ENCODE measurements around the gene SELENOH. TPM values are rescaled to one million over a fixed set of nuclear protein-coding genes. Genes with fewer than 3 reads are reported as not detected.

SELENOH gene
- total RNA-seq, 1 donor from 2014 or later: 88.4 TPM

GRCh38 chr11:57742087-57742452, 779 bp downstream of the SELENOH start:
- intact Hi-C loops (cut with DNase I): loop anchor here (10.0 kb wide), 1 partner anchor 63 kb away; no protein-coding TSS in a partner anchor
- ATAC-seq (ENCODE audit: poor library complexity): no peak
- DNase-seq: no peak

GRCh38 chr11:57744357-57744756, 3.1 kb downstream of the SELENOH start:
- DNase-seq (no peak), ATAC-seq (ENCODE audit: poor library complexity) (no peak)
- intact Hi-C loops (cut with DNase I): loop anchor here (10.0 kb wide), 1 partner anchor 60 kb away; no protein-coding TSS in a partner anchor

GRCh38 chr11:57745206-57745605, 3.9 kb downstream of the SELENOH start:
- ATAC-seq (ENCODE audit: poor library complexity) (no peak), DNase-seq (no peak)
- intact Hi-C loops (cut with DNase I): loop anchor here (10.0 kb wide), 1 partner anchor 60 kb away; no protein-coding TSS in a partner anchor

GRCh38 chr11:57746920-57747319, 5.6 kb downstream of the SELENOH start:
- DNase-seq: no peak
- intact Hi-C loops (cut with DNase I): loop anchor here (10.0 kb wide), 1 partner anchor 58 kb away; no protein-coding TSS in a partner anchor
- no peak for ATAC-seq (ENCODE audit: poor library complexity)

- DNase-seq (no peak), ATAC-seq (ENCODE audit: poor library complexity) (no peak)
- intact Hi-C loops (cut with DNase I): no loop called here
Measured at GRCh38 chr11:57751176-57751575, 9.9 kb downstream of the SELENOH start.

- intact Hi-C loops (cut with DNase I): no loop called here
- no peak for DNase-seq
Measured at GRCh38 chr11:57751676-57752253, 10.5 kb downstream of the SELENOH start, which contains the start of gene BTBD18. Gene BTBD18, minus strand, starts transcription at chr11:57751819. Its CDS starts 631 bp downstream, at chr11:57751188.

GRCh38 chr11:57752954-57753353, 11.7 kb downstream of the SELENOH start:
- ATAC-seq (ENCODE audit: poor library complexity) (no peak), DNase-seq (no peak)
- intact Hi-C loops (cut with DNase I): no loop called here

More at GRCh38 chr11:57751676-57752253, 10.5 kb downstream of the SELENOH start, which contains the start of gene BTBD18:
- ATAC-seq (ENCODE audit: poor library complexity): peak; percentile 88

GRCh38 chr11:57758174-57758573, 16.9 kb downstream of the SELENOH start:
- DNase-seq (no peak), ATAC-seq (ENCODE audit: poor library complexity) (no peak)
- intact Hi-C loops (cut with DNase I): no loop called here

- intact Hi-C loops (cut with DNase I): loop anchor here (2.0 kb wide), 1 partner anchor 39 kb away; no protein-coding TSS in a partner anchor
- ATAC-seq (ENCODE audit: poor library complexity) (peak; percentile 99), DNase-seq (peak; percentile 88)
Measured at GRCh38 chr11:57761301-57762234, 20.3 kb downstream of the SELENOH start, which contains the start of gene CTNND1. Gene CTNND1, plus strand, starts transcription at chr11:57761802. Its CDS starts 29,677 bp downstream, at chr11:57791479.

- peak; percentile 48 for ATAC-seq (ENCODE audit: poor library complexity)
- DNase-seq: no peak
- intact Hi-C loops (cut with DNase I): loop anchor here (2.0 kb wide), 1 partner anchor 38 kb away; no protein-coding TSS in a partner anchor
Measured at GRCh38 chr11:57762235-57762861, 21.1 kb downstream of the SELENOH start.

- ATAC-seq (ENCODE audit: poor library complexity) (peak; percentile 38), DNase-seq (no peak)
- intact Hi-C loops (cut with DNase I): loop anchor here (2.0 kb wide), 1 partner anchor 37 kb away; no protein-coding TSS in a partner anchor
Measured at GRCh38 chr11:57763568-57763967, 22.3 kb downstream of the SELENOH start.

GRCh38 chr11:57764021-57764420, 22.7 kb downstream of the SELENOH start:
- DNase-seq (no peak), ATAC-seq (ENCODE audit: poor library complexity) (no peak)
- intact Hi-C loops (cut with DNase I): no loop called here

GRCh38 chr11:57764566-57764965, 23.3 kb downstream of the SELENOH start:
- DNase-seq (no peak), ATAC-seq (ENCODE audit: poor library complexity) (no peak)
- intact Hi-C loops (cut with DNase I): no loop called here

GRCh38 chr11:57764972-57765371, 23.7 kb downstream of the SELENOH start:
- intact Hi-C loops (cut with DNase I): no loop called here
- no peak for DNase-seq
- ATAC-seq (ENCODE audit: poor library complexity): no peak

GRCh38 chr11:57770793-57771192, 29.5 kb downstream of the SELENOH start:
- DNase-seq (no peak), ATAC-seq (ENCODE audit: poor library complexity) (no peak)
- intact Hi-C loops (cut with DNase I): no loop called here

GRCh38 chr11:57771365-57771764, 30.1 kb downstream of the SELENOH start:
- DNase-seq (no peak), ATAC-seq (ENCODE audit: poor library complexity) (no peak)
- intact Hi-C loops (cut with DNase I): no loop called here

GRCh38 chr11:57772562-57772961, 31.3 kb downstream of the SELENOH start:
- DNase-seq (no peak), ATAC-seq (ENCODE audit: poor library complexity) (no peak)
- intact Hi-C loops (cut with DNase I): no loop called here

- DNase-seq (no peak), ATAC-seq (ENCODE audit: poor library complexity) (no peak)
- intact Hi-C loops (cut with DNase I): no loop called here
Measured at GRCh38 chr11:57773026-57773598, 31.8 kb downstream of the SELENOH start.

- intact Hi-C loops (cut with DNase I): no loop called here
- DNase-seq (no peak), ATAC-seq (ENCODE audit: poor library complexity) (no peak)
Measured at GRCh38 chr11:57775491-57775890, 34.2 kb downstream of the SELENOH start.

All from Right ventricle myocardium superior (tissue), 1 donor.